ENCODE measurements around the gene SMIM3.
"Not testable (repeated sequence)": the region's sequence is repeated elsewhere in the genome, so short reads cannot be mapped to it uniquely, and the experiment has no call there.

Gene SMIM3

DNA sequence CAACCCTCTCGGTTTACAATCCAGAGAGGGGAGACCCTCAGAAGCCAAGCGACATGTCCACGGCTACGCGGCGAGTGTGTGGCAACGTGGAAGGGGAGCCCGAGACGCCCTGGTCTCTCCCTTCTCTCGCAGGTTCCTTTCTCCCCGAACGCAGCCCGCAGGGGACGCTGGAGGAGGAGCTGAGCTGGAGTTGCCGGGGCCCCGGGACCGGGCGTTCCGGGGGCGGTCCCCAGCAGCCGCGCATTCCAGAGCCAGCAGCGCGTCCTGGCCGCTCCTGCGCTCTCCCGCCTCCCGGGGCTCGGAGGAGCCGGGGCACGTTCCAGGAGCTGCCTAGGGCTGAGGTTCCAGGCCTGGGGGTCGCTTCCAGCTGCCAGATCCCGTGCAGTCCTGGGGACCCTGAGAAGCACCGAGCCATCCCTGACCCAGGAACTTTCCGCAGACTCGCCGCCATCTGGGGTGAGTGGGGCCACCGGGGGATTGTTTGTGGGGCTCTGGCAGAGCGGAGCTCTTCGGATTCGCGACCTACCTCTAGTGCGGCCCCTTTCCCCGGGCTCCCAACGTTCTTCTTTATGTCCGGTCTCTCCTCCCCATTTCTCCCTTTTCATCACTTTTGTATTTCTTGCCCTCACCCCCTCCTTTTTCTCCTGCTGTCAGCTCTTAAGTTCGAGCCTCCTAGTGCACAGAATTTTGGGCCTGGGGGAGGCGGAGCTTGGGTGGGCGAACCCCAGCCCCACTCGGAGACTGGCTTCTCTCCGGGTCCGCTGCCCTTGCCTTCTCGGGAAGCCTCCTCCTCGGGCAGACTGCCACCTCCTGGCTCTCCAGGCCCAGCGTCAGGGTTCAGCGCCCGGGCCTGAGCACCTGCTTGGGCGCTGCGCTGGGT lies at the start of gene SMIM3:
Gene SMIM3 (plus strand): TSS at position 241 of the 880 bp plus-strand sequence. CDS start 16,684 bp downstream, outside the sequence.
- DNase-seq (ENCODE audit: low read depth in 3 of 3), result peak; percentile 47 to 55 (median 48)

- no peak for DNase-seq (ENCODE audit: low read depth in 3 of 3)
Observed at GRCh38 chr5:150729859-150730258, 48.7 kb upstream of the SMIM3 start.

DNA sequence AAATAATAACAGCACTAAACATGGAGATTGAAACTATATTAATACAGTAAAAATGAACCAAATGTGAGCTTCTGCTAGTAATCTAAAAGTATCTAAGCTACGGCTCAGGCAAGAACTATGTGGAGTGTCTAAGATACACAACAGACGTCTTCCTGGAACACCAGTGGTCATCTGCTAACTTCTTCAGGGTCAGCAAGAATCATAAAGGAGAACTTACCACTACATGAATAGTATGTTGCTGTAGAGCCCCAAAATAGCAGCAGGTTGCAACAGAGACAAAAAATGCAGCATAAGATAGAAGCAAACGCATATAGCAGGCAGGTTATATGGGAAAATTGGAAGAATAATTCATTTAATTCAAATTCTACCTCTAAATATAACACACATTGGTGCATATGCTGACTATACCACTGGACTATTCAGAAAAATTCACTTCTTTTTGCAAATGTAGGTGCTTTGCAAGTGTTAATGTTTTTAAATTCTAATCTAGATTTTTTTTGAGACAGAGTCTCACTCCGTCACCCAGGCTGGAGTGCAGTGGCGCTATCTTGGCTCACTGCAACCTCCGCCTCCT lies 46.8 kb upstream of the SMIM3 start:
- no peak for DNase-seq (ENCODE audit: low read depth in 3 of 3)

DNA sequence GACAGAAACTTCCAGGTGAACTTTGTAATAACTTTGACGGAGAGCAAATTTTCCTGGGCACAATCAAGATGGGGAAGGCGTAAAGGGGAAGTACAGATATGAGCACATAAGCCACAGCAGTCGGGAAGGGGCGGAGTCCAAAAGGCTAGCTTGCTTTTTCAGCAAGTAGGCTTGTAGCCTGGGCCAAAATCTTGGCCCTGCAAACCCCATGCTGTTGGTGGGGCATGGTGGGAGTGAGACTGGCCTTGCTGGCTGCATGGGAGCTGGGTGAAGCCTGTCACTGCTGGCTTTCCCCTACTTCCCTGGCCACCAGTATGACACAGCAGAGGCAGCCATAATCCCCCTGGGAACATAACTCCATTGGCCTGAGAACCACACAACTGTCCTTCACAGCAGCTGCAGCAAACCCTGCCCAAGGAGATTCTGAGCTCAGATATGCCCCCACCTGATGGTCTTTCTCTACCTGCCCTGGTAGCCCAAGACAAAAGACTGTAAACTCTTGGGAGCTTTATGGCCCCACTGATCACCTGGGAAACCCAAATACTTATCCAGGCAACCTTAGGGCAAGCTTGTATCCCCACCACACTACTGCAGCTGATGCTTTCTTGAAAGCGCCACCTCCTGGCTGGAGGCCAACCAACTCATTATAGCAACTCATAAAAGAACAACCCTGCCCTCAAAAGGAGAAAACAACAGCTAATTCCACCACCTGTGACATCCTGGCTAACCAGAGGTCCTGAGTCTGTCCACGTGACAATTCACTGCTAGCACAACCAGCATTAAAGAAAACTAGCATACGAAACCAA lies 43.8 kb upstream of the SMIM3 start:
- DNase-seq (ENCODE audit: low read depth in 3 of 3), result no peak

DNA sequence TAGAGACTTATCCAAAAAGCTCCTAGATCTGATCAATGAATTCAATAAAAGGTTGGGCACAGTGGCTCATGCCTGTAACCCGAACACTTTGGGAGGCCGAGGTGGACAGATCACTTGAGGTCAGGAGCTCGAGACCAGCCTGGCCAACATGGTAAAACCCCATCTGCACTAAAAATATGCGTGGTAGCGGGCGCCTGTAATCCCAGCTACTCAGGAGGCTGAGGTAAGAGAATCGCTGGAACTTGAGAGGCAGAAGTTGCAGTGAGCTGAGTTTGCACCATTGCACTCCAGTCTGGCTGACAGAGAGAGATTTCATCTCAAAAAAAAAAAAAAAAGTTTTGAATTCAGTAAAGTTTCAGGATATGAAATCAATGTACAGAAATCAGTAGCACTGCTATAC lies 39.7 kb upstream of the SMIM3 start:
- no peak for DNase-seq (ENCODE audit: low read depth in 3 of 3)

GRCh38 chr5:150740992-150741391 lies 37.6 kb upstream of the SMIM3 start:
- DNase-seq (ENCODE audit: low read depth in 3 of 3), result no peak

DNA sequence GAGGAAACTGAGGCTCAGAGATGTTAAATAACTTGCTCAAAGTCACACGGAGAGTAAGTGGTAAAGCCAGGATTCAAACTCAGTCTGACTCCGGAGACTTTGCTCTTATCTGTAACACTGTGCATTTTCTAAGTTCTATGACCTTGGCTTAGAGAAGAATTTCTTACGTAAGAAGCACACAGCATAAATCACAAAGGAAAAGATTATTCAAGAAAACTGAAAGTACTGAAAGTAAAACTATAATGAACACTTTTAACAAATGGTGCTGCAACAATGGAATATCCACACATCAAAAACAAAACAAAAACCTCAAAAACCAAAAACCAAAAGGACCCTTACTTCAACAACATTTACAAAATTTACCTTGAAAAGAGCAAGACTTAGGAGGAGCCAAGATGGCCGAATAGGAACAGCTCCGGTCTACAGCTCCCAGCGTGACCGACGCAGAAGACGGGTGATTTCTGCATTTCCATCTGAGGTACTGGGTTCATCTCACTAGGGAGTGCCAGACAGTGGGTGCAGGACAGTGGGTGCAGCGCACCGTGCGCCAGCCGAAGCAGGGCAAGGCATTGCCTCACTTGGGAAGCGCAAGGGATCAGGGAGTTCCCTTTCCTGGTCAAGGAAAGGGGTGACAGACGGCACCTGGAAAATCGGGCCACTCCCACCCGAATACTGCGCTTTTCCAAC lies 36.0 kb upstream of the SMIM3 start:
- not testable (repeated sequence) for DNase-seq (ENCODE audit: low read depth in 3 of 3)

DNA sequence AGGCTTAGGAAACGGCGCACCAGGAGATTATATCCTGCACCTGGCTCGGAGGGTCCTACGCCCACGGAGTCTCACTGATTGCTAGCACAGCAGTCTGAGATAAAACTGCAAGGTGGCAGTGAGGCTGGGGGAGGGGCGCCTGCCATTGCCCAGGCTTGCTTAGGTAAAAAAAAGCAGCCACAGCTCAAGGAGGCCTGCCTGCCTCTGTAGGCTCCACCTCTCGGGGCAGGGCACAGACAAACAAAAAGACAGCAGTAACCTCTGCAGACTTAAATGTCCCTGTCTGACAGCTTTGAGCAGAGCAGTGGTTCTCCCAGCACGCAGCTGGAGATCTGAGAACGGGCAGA lies 35.4 kb upstream of the SMIM3 start:
- DNase-seq (ENCODE audit: low read depth in 3 of 3), result not testable (repeated sequence)

DNA sequence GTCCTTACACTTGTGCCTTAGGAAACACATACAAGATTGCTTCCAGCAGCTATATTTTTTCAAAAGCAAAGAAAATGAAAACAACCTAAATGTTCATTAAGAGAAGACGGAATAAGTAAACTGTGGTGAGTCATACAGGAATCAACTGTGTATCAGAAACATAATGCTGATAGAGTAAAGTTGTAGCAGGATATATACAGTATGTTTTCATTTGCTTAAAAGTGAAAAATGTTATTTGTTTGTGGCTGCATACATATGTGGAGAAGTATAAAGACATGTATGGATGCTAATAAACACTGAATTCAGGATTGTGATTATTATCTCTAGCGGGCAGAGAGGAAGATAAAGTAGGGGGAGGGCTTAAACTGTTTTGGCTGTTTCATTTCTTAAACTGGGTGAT lies 28.1 kb upstream of the SMIM3 start:
- no peak for DNase-seq (ENCODE audit: low read depth in 3 of 3)

DNA sequence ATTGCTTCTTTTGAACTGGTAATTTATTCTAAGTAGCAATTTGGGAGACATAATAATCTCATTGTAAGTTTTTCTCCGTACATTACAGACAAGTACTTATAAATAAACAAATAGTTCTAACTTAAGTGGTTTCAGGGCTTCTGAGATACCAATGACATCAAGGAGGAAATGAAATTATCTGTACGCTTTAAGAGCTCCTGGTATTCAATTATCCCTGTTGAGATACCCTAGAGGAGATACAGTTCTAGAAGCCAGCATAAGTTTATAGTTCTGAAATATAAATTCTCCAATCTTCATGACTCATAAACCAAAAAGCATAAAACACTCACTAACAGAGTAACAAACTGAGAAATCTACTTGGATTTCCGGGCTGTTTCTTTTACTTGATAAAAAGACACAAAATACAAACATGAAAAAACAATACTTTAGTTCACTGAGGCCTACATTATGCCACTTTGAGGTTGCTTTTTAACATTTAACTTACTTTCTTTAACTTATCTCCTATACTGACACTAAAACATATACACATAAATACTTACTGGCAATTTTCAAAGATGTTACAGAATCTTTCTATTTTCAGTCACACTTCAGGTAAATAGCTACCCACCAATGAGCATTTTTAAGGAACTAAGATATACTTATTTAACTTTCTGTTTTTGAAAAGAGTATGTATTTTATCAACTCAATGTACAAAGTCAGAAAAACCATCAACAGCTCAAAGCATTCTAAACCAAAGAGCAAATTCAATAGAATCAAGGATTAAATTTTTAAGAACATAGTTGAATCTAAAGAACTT lies 27.3 kb upstream of the SMIM3 start:
- DNase-seq (ENCODE audit: low read depth in 3 of 3), result no peak

DNA sequence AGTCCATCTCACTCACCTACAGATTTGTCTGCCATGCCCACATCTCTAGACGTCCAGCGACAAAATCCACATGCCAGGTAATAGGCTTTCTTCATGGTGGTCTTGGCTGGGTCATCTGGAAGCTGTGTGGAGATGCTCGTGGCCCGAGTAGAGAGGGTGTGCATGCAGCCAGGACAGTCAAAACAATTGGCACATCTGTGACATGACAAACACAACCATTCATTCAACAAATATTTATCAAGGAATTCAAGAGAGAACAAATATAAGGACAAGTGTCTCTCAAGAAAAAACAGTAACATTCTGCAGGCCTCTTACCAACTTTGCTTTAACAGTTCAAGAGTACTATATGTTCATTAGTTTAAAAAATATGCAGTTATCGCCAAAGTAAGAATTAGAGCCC lies 25.1 kb upstream of the SMIM3 start:
- no peak for DNase-seq (ENCODE audit: low read depth in 3 of 3)

- no peak for DNase-seq (ENCODE audit: low read depth in 3 of 3)
Observed at GRCh38 chr5:150753863-150754262, 24.7 kb upstream of the SMIM3 start.

DNA sequence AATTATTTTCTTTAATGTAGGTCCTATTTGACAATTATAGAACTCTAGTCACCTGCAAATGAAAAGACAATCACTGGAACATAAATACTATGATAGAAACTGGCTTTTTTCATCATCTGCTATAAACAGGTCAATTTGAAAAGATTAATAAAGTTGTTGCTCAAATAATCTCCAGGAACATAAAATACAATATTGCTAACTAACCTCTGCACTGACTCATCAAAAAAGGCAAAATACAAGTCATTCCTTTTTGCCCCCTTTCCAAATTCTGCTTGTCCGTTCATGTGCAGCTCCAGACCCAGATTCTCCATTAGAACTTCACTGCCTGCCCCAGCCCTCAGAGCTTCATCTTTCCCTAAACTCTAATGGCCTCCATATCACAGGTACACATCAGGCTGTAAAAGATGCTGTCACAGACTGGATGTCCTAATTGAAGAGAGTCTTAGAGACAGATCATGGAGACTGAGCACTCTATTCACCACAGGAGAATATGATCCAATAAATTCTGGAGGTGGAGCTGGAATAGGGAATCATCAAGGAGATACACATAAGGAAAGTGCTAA lies 21.4 kb upstream of the SMIM3 start:
- DNase-seq (ENCODE audit: low read depth in 3 of 3), result no peak

DNA sequence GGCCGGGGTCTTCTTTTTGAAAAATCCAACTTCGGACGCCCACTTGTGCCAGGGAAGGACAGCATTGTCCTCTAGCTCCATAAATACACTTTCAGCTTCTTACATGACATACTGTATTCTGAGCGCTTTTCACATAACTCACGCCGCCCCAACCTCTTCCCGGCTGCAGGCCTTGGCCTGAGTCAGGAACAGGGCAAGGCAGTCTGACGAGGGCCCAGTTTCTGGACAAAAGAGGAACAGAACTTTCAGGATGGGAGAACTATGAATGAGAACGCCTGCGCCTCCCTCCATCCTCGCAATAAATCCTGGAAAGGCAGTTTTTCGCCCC lies 20.4 kb upstream of the SMIM3 start:
- DNase-seq (ENCODE audit: low read depth in 3 of 3), result no peak

GRCh38 chr5:150758531-150759333 lies 19.8 kb upstream of the SMIM3 start, which contains the start of gene DCTN4:
Gene DCTN4 (minus strand): TSS chr5:150759017. CDS start chr5:150758993, 24 bp downstream.
- peak; percentile 84 to 87 (median 86) for DNase-seq (ENCODE audit: low read depth in 3 of 3)

GRCh38 chr5:150759334-150759583 lies 19.3 kb upstream of the SMIM3 start:
- DNase-seq (ENCODE audit: low read depth in 3 of 3), result no peak

- no peak for DNase-seq (ENCODE audit: low read depth in 3 of 3)
Observed at GRCh38 chr5:150762211-150762610, 16.3 kb upstream of the SMIM3 start.

GRCh38 chr5:150763023-150763769 lies 15.4 kb upstream of the SMIM3 start:
- DNase-seq (ENCODE audit: low read depth in 3 of 3), result no peak

GRCh38 chr5:150764530-150764929 lies 14.0 kb upstream of the SMIM3 start:
- no peak for DNase-seq (ENCODE audit: low read depth in 3 of 3)

Measured in stimulated activated CD4-positive, alpha-beta T cell treated with anti-CD3 and anti-CD28 coated beads, TNF-alpha, amount 100 ng/mL, for 4 hours (primary cell).